Coronary artery (tissue), 2 donors: ENCODE data around the gene ACP3.
"Not testable (repeated sequence)": the region's sequence is repeated elsewhere in the genome, so short reads cannot be mapped to it uniquely, and the experiment has no call there.

Source experiments
- DNase-seq: peaks from one replicate; pipeline ENCODE4 v3.0.0-alpha.2; 2017; ENCODE audit warnings: low spot score
- H3K27ac ChIP-seq, 2 donors: fragments of 200-600 bp; sonication (generic); one replicate each; pipeline ENCODE4 v1.5.1; 2016 to 2019
- H3K4me3 ChIP-seq: fragments of 200-600 bp; sonication (generic); 2 replicates; pipeline ENCODE4 v1.5.1; 2016; ENCODE audit warnings: mild to moderate bottlenecking, moderate library complexity
- CTCF ChIP-seq: fragments of 200-600 bp; sonication (generic); IDR thresholded peaks from one replicate; pipeline ENCODE4 v1.5.1; 2019; ENCODE audit warnings: antibody characterized with exemption

The ACP3 gene

GRCh38 chr3:132378048-132378762 is 61.0 kb downstream of the ACP3 start:
- TF ChIP-seq CTCF, result no peak

DNA sequence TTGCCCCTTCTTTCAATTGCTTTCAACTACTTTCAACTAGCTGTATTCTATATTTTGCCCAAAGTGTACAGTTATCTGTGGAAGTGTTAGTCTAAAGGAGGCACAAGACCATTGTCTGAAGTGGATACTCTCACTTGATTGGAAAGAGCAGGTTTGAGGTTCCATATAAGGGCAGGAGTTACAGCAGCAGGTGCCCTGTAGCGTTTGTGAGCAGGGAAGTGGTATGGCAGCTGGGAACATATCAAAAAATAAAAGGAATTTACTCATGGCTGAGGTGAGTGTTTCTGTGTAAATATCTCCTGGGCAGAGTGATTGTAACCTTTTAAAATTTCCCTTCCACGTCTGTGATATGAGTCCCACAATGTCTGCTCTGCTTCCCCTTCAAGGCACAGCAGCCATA is 61.6 kb downstream of the ACP3 start:
- TF ChIP-seq CTCF, result no peak
- Histone ChIP-seq H3K27ac (no peak overlapping the region), H3K4me3 (no peak overlapping the region)
- no peak for DNase-seq

More at GRCh38 chr3:132378048-132378762, 61.0 kb downstream of the ACP3 start:
- Histone ChIP-seq H3K4me3 (no peak overlapping the region), H3K27ac (no peak overlapping the region)
- no peak for DNase-seq

DNA sequence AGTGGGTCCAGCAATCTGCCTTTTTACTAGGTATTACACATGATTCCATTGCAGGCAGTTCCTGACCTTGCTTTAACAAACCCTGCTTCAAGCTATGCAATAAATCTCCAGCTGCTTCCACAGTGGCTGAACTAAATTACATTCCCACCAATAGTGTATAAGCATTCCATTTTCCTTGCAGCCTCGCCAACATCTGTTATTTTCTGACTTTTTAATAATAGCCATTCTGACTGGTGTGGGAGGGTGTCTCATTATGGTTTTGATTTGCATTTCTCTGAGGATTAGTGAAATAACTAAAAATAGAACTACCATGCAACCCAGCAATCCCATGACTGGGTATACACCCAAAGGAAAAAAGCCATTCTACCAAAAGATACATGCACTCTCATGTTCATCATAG is 63.7 kb downstream of the ACP3 start:
- no peak for TF ChIP-seq CTCF
- Histone ChIP-seq H3K27ac (no peak overlapping the region), H3K4me3 (no peak overlapping the region)
- no peak for DNase-seq

GRCh38 chr3:132381348-132381944 is 64.2 kb downstream of the ACP3 start:
- Histone ChIP-seq H3K4me3 (no peak overlapping the region), H3K27ac (no peak overlapping the region)
- no peak for DNase-seq
- no peak for TF ChIP-seq CTCF

DNA sequence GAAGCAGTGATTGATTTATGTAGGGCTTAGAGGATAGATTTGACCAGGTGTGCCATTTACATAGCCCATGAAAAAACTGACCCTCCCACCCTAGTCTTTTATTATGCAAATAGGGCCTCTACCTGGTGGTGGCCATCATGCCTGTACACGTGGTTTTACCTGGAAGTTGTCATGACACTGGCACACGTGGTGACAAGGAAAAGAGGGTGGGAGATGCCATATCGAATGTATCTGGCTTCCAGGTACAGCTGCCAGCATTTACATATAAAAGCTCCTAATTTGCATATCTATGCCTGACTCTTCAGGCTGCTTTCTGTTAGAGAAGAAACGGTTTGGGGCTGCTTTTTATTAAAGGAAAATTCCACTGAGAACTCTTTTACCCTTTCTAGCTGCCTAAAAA is 65.1 kb downstream of the ACP3 start:
- H3K4me3 ChIP-seq, result no peak overlapping the region
- TF ChIP-seq CTCF, result no peak
- no peak for DNase-seq
- no peak overlapping the region for H3K27ac ChIP-seq

- TF ChIP-seq CTCF, result no peak
- DNase-seq, result no peak
- no peak overlapping the region for H3K4me3 ChIP-seq
- no peak overlapping the region for H3K27ac ChIP-seq
These were observed 65.5 kb downstream of the ACP3 start for GRCh38 chr3:132382688-132383194.

DNA sequence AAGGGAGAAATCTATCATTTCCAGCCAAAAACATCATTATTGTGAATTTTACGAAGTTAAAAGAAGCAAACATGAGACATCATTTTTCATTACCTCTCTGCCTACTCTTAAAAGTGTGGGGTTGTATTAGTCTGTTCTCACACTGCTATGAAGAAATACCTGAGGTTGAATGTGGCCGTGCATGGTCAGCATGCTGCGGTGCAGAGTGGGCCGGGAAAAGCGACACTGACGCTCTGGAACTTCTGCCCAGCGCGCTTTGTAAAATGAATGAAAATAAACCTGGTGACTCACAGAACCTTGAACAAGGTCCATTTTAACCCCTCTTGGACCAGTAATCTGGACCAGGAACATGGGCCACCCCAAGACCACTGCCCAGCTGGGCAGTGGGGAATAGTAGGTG is 69.1 kb downstream of the ACP3 start:
- H3K27ac ChIP-seq, result no peak overlapping the region
- TF ChIP-seq CTCF, result no peak
- DNase-seq, result no peak
- no peak overlapping the region for H3K4me3 ChIP-seq

GRCh38 chr3:132392675-132393074 is 75.5 kb downstream of the ACP3 start:
- not testable (repeated sequence) for H3K4me3 ChIP-seq, H3K27ac ChIP-seq, DNase-seq
